GM12878 (cell line): ENCODE data around the gene GRK5. TPM values are rescaled to one million over a fixed set of nuclear protein-coding genes. Genes with fewer than 3 reads are reported as not detected.
A peak's percentile ranks its signal among the peaks of the same experiment; 100 is the strongest.

ENCODE experiments used
- ATAC-seq: fragments of 200-7000 bp; cut with Tn5 transposase; 3 replicates; pipeline ENCODE4 v1.9.1; 2020; ENCODE audit warnings: mild to moderate bottlenecking, moderate library complexity
- BruUV-seq: library from RNA; stranded (reverse); fragments of 400-500 nt; replicated peaks from 2 replicates; lab custom pipeline; 2021; lab: Mats Ljungman, UMichigan
- CTCF ChIA-PET: fragments of 300-600 bp; sonication (Branson Sonifier 250); formaldehyde crosslinking; extraction: SDS; loops from one replicate; lab custom pipeline; 2021; ENCODE audit warnings: inconsistent platforms; lab: Yijun Ruan, JAX
- POLR2A ChIA-PET: fragments of 350-600 bp; formaldehyde crosslinking; extraction: SDS; loops from one replicate; lab custom pipeline; 2021; ENCODE audit warnings: inconsistent platforms; lab: Charles Lee
- RAD21 ChIA-PET: fragments of 300-600 bp; sonication (Branson Sonifier 250); formaldehyde crosslinking; loops from one replicate; lab custom pipeline; 2023; ENCODE audit warnings: antibody characterized with exemption; ENCODE audit not compliant: unreplicated experiment; lab: Charles Lee
- SMC1A ChIA-PET: fragments of 300-600 bp; sonication (Branson Sonifier 250); formaldehyde crosslinking; loops from one replicate; lab custom pipeline; 2023; ENCODE audit not compliant: unreplicated experiment, uncharacterized antibody; lab: Charles Lee
- DNase-seq: peaks from one replicate; pipeline ENCODE4 v3.0.0-alpha.2; 2011; ENCODE audit warnings: low read depth, low spot score
- FAIRE-seq: peaks from 3 replicates; lab custom pipeline; 2011; peaks lifted over from hg19 to GRCh38; lab: Jason Lieb, UNC
- H2AFZ ChIP-seq: 2 replicates; pipeline ENCODE4 v1.6.0; 2011; ENCODE audit warnings: low read depth, low read length, control low read depth; ENCODE audit not compliant: control insufficient read depth
- H3K27ac ChIP-seq: 2 replicates; pipeline ENCODE4 v1.5.1; 2011; ENCODE audit warnings: control low read depth; ENCODE audit not compliant: control insufficient read depth, insufficient read depth
- H3K27me3 ChIP-seq, 2 experiments: replicated peaks in 1 of 2; 2 replicates each; pipeline versions ENCODE4 v1.6.0 to v1.6.1; 2011; ENCODE audit warnings: low read length in 1 of 2; ENCODE audit not compliant: control insufficient read depth in 2 of 2, insufficient read depth in 2 of 2
- H3K36me3 ChIP-seq, 2 experiments: 2 replicates each; pipeline ENCODE4 v1.5.1; 2011; ENCODE audit warnings: low read length in 1 of 2; ENCODE audit not compliant: control insufficient read depth in 2 of 2, insufficient read depth in 2 of 2
- H3K4me1 ChIP-seq: 2 replicates; pipeline ENCODE4 v1.6.1; 2011; ENCODE audit warnings: mild to moderate bottlenecking, low read length, moderate library complexity, mixed read lengths; ENCODE audit not compliant: control insufficient read depth, insufficient read depth
- H3K4me2 ChIP-seq: 2 replicates; pipeline ENCODE4 v1.6.0; 2011; ENCODE audit warnings: control low read depth; ENCODE audit not compliant: control insufficient read depth, insufficient read depth
- H3K4me3 ChIP-seq: fragments of 200-600 bp; sonication (generic); 2 replicates; pipeline ENCODE4 v1.5.1; 2016
- H3K79me2 ChIP-seq: 2 replicates; pipeline ENCODE4 v1.6.0; 2011; ENCODE audit warnings: low read length; ENCODE audit not compliant: control insufficient read depth, insufficient read depth
- H3K9ac ChIP-seq: 2 replicates; pipeline ENCODE4 v1.8.0; 2011; ENCODE audit warnings: low read length, control low read depth, mixed read lengths; ENCODE audit not compliant: control insufficient read depth, insufficient read depth
- H3K9me3 ChIP-seq: replicated peaks from 3 replicates; pipeline ENCODE4 v1.5.1; 2011; ENCODE audit warnings: mild to moderate bottlenecking, low read length; ENCODE audit not compliant: control insufficient read depth, insufficient read depth
- H4K20me1 ChIP-seq: 2 replicates; pipeline ENCODE4 v1.6.0; 2011; ENCODE audit not compliant: control insufficient read depth, insufficient read depth
- MTA2 ChIP-seq: fragments of 450-650 bp; IDR thresholded peaks from 2 replicates; pipeline ENCODE4 v1.6.1; 2016; ENCODE audit warnings: low read depth, mild to moderate bottlenecking, moderate library complexity
- MYC ChIP-seq: IDR thresholded peaks from 2 replicates; pipeline ENCODE4 v1.6.1; 2011; ENCODE audit warnings: mild to moderate bottlenecking, low read length, moderate library complexity, inconsistent platforms; ENCODE audit not compliant: insufficient read depth, insufficient replicate concordance, insufficient read length, severe bottlenecking
- NBN ChIP-seq: fragments of 450-650 bp; IDR thresholded peaks from 2 replicates; pipeline ENCODE4 v1.6.1; 2016
- SIX5 ChIP-seq: IDR thresholded peaks from 2 replicates; pipeline ENCODE4 v1.6.1; 2011; ENCODE audit warnings: mild to moderate bottlenecking, low read depth, low read length, moderate library complexity; ENCODE audit not compliant: severe bottlenecking
- WGBS: methylation state at CpG from one replicate; pipeline ENCODE4 v1.1.6; 2016; ENCODE audit warnings: low lambda C conversion rate; ENCODE audit not compliant: insufficient replicate concordance, insufficient coverage; ENCODE audit errors: missing lambda C conversion rate; 5-methylcytosine and 5-hydroxymethylcytosine counted together
- in situ Hi-C: fragments of 300-500 bp; cut with MboI; formaldehyde crosslinking; loops from 9 replicates; pipeline ENCODE4 v1.14.3; 2018; ENCODE audit warnings: mixed read lengths
- intact Hi-C: fragments of 100-400 bp; cut with micrococcal nuclease; formaldehyde crosslinking; loops from one replicate; pipeline ENCODE4 v1.14.2; 2022; ENCODE audit not compliant: unreplicated experiment
- polyA plus RNA-seq, 11 experiments: library from polyadenylated mRNA; depleted of rRNA in 4 of 11; unstranded in 6 of 11; stranded (reverse) in 5 of 11; fragments of >200 nt; fragmentation: Nextera tagmentation in 4 of 11; fragmentation: Illumina TruSeq in 1 of 11; extraction: Ambion mirVana in 4 of 11; extraction: Trizol in 1 of 11; gene quantifications; 1 replicate in 1 of 11; 2 replicates in 10 of 11; pipeline versions ENCODE4 v1.2.1 to v1.2.3, GENCODE V29; 2011 to 2016; ENCODE audit warnings: inconsistent platforms in 2 of 11, missing spikeins in 2 of 11, low read depth in 1 of 11
- total RNA-seq, 4 experiments: library from RNA; depleted of rRNA in 3 of 4; stranded (reverse); fragments of >200 nt in 3 of 4; fragmentation: Illumina TruSeq in 1 of 4; extraction: Trizol in 1 of 4; gene quantifications; 2 replicates each; pipeline versions ENCODE4 v1.2.1 to v1.2.3, GENCODE V29; 2013 to 2021

The GRK5 gene
- total and polyA plus RNA-seq, 10 of the 15 experiments (the other 5 are each of a cell fraction or from before 2014, with no cell fraction given), result 0.11 to 22.1 (median 10.0) TPM

- SMC1A ChIA-PET, result interaction anchor here (0.9 to 4.3 kb wide), 8 partner anchors 8 to 28 kb away, joined by 3 to 30 read pairs (median 5); partner anchors contain the start of gene PRDX3
- no peak for DNase-seq
- RAD21 ChIA-PET, result interaction anchor here (0.6 to 2.5 kb wide), 9 partner anchors 9 to 328 kb away, joined by 3 to 22 read pairs (median 3); no protein-coding TSS in a partner anchor
- peaks cover 14% of the 10 kb centered on the region for H3K4me1 ChIP-seq
- no peaks in the 10 kb centered on the region for H4K20me1 ChIP-seq
- H3K36me3 ChIP-seq, result no peaks in the 10 kb centered on the region
- H3K9ac ChIP-seq, result no peak overlapping the region; the same call in 1 of the 2 replicates
- FAIRE-seq, result no peak
- intact Hi-C loops, result no loop called here
- no peak overlapping the region for H2AFZ ChIP-seq
- BruUV-seq, result no TSS peak
- H3K27me3 ChIP-seq, result no peaks in the 10 kb centered on the region
- no peaks in the 10 kb centered on the region for H3K79me2 ChIP-seq
- peak; percentile 6; the same call in 1 of the 3 replicates for ATAC-seq
- no peaks in the 10 kb centered on the region for H3K9me3 ChIP-seq
- H3K4me3 ChIP-seq, result no peak overlapping the region
- no peak overlapping the region for H3K27ac ChIP-seq
- H3K4me2 ChIP-seq, result peak overlapping the region; percentile 59; the same call in 1 of the 2 replicates
- in situ Hi-C loops, result loop anchor here (25.0 kb wide), 1 partner anchor 628 kb away; no protein-coding TSS in a partner anchor
- 98% methylated on average over 4 of the region's 4 CpGs for WGBS
- CTCF ChIA-PET, result interaction anchor here (0.6 to 4.3 kb wide), 10 partner anchors 9 to 252 kb away, joined by 3 to 51 read pairs (median 4); no protein-coding TSS in a partner anchor
- TF ChIP-seq SIX5, result no peak
- POLR2A ChIA-PET, result interaction anchor here (1.3 to 2.3 kb wide), 3 partner anchors 10 to 29 kb away, joined by 5 to 18 read pairs (median 5); partner anchors contain the start of gene PRDX3
Observed at GRCh38 chr10:119190353-119190752, 17.0 kb upstream of the GRK5 start.

DNA sequence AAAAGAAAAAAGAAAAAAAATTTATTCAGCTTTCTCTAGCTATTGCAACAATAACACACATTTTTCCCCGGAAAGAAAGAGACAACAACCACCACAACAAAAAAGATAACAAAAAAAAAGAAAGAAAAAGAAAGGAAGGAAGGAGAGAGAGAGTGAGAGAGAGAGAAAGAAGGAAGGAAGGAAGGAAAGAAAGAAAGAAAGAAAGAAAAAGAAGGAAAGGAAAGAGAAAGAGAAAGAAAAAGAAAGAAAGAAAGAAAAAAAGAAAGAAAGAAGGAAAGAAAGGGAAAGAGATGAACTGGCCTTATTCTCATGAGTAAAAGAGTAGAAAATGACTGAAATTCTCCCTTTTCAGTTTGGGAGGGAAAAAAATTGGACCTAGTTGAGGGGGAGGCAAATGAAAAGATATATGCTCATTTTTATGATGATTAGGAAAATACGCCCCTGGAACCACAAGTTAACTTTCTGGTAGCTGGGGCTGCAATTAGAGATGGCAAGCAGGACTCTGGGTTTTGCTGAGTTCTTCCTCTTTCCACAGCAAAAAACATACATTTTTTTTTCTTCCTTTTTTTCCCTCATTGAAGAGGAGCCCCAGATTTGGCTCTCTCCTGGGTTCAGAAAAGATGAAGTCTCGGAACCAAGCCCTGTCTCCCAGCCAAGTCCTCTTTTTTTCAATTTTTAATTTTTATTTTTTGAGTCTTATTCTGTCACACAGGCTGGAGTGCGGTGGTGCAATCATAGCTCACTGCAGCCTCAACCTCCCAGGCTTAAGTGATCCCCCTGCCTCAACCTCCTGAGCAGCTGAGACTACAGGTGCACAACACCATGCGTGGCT, 16.2 kb upstream of the GRK5 start:
- no peaks in the 10 kb centered on the region for H3K27me3 ChIP-seq
- no peak for DNase-seq
- peaks cover 14% of the 10 kb centered on the region for H3K4me1 ChIP-seq
- POLR2A ChIA-PET, result interaction anchor here (0.6 to 1.3 kb wide), 2 partner anchors 30 kb away, joined by 3 to 5 read pairs; no protein-coding TSS in a partner anchor
- intact Hi-C loops, result no loop called here
- H3K4me3 ChIP-seq, result no peak overlapping the region
- no peak for FAIRE-seq
- ATAC-seq, result no peak
- no peaks in the 10 kb centered on the region for H3K79me2 ChIP-seq
- no peaks in the 10 kb centered on the region for H3K36me3 ChIP-seq
- RAD21 ChIA-PET, result interaction anchor here (0.7 to 2.5 kb wide), 4 partner anchors 8 to 327 kb away, joined by 3 to 22 read pairs (median 4); no protein-coding TSS in a partner anchor
- H3K4me2 ChIP-seq, result no peak overlapping the region
- 72% methylated on average over 5 of the region's 5 CpGs for WGBS
- H2AFZ ChIP-seq, result no peak overlapping the region
- no peak overlapping the region for H3K27ac ChIP-seq
- in situ Hi-C loops, result loop anchor here (25.0 kb wide), 1 partner anchor 629 kb away; no protein-coding TSS in a partner anchor
- H3K9ac ChIP-seq, result no peak overlapping the region
- no TSS peak for BruUV-seq
- SMC1A ChIA-PET, result interaction anchor here (1.0 to 4.3 kb wide), 5 partner anchors 8 to 29 kb away, joined by 3 to 30 read pairs (median 5); partner anchors contain the start of gene PRDX3
- H3K9me3 ChIP-seq, result no peaks in the 10 kb centered on the region
- TF ChIP-seq NBN (0 out of 2 replicates have a peak, but pooled peaks have one; percentile 19), MYC (no peak), MTA2 (peak; percentile 27; the same call in 1 of the 2 replicates)
- TF ChIP-seq, all 136 proteins: peak for 2
- no peaks in the 10 kb centered on the region for H4K20me1 ChIP-seq
- CTCF ChIA-PET, result interaction anchor here (0.7 to 4.3 kb wide), 6 partner anchors 8 to 228 kb away, joined by 3 to 51 read pairs (median 6); no protein-coding TSS in a partner anchor
